Measurements from ENCODE around the gene RRAGD.

RRAGD gene

DNA sequence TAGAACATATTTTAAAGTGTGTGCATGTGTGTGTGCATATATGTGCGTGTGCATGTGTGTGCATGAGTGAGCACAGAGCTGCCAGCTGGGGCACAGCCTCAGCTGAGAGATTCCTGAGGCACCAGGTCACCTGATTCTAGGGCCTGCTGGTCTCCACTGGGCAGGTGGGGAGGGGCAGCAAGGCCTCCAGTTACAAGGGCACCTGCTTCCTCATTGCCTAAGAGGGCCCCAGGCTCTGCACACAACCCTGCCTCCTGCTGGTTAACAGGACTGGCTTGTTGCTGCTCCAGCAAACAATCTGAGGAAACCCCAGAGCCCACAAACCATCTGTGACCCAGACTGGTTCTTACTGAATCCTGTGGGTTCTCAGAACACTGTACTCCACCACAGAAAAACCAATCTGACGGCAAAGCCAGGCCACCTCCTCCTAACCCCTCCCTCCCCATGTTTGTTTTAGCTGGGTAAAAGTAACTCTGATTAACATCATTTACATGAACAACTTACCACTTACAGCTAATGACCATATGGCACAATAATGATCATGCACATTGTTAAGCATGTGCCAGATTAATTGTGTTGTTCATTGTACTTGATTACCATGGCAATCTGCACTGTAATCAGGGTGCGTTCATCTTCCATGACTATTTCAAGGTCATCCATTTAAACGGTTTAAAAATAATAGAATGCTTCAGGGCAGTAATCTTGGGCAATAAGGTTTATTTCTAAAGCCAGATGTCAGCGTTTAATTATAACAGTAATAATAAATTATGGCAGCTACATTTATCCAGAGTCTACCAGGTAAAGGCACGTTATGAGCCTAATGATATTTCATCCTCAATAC lies 36.4 kb downstream of the RRAGD start:
- peak; percentile 13 for DNase-seq (ENCODE audit: low read depth)

DNA sequence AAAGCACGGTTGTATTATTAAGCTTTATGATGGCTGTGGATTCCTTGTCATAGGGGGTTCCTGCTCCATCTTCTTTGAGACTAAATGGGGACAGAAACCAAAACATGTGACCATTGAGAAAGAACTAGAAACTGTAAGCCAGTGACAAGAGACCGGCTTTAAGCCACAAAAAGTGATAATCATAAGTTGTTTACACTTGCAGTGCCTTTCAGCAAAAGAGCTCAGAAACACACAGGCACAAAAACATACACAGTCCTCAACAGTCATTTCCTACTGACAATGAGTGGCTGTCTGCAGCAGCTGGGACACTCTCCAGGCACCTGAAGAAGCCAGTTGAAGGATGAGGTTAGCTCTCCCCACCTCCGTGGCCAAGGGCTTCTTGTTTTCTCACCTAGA lies 39.6 kb downstream of the RRAGD start:
- DNase-seq (ENCODE audit: low read depth) = no peak

DNA sequence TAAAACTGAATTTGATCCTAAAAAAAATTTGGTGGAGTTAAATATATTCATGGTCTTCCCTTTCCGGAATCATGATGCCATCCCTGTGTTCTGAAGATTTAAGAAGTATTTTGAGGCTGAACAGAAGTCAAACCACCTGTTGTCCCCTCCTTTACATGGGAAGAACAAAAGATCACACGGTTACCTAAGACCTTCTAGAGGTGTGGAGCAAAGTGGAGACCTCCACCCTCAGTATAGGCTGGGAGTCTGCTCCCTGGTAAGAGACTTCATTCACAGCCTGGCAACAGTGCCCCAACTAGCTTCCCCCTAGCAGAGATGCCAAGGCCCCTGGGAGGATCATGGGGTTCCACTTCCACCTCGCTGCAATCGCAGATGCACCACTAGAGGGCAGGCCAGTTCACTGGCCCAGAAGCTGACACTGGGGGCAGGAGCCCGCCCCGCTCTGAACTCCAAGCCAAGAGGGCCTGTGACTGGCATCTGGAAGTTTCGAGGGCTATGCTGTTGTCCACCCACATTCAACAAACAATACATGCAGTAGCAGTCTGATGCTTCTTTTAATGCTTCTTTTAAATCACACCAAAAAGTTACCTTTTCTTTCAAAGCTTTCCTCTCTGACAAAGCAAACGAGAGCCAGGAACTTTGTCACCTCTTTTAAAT lies 40.1 kb downstream of the RRAGD start:
- peak; percentile 44 for DNase-seq (ENCODE audit: low read depth)

DNA sequence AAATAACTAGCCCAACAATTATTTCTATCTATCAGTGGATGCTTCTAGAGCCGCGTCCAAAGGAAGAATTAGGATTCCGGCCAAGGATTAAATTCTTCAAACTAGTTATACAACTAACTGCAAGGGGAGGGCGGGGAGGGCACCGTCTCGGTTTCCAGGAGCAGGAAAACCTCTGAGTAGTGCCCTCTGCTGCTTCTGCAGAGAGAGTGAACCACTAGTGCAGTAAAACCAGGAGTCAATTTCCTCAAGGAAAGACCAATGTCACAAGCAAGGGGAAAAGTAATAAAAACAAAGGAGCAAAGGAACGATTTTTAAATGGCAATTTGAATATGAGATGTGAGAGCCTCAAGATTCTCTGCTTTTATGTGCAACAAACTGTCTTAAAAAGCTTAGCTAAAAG lies 43.1 kb downstream of the RRAGD start:
- DNase-seq (ENCODE audit: low read depth) = no peak

- peak; percentile 20 for DNase-seq (ENCODE audit: low read depth)
Measured at GRCh38 chr6:89368107-89368506, 44.0 kb downstream of the RRAGD start.

DNA sequence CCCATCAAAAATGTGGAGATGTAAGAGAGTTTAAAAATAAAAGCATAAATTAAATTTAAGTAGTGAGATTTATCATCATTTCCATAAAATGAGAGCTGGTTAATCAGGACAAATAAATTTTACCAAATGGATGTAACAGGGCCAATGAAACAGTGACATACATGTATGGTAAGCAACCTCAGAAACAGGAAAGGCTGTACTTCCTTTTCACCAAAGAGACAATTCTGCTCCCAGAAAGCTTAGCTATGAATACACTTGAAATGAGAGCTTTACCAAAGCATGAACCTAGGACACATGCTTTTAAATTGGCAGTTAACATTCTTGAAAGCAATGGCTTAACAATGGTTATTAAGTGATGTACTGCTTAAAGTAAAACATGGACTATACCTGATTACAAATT lies 47.5 kb downstream of the RRAGD start:
- DNase-seq (ENCODE audit: low read depth) = no peak

GRCh38 chr6:89361171-89361570 lies 50.9 kb downstream of the RRAGD start:
- no peak for DNase-seq (ENCODE audit: low read depth)

GRCh38 chr6:89360415-89360999 lies 51.6 kb downstream of the RRAGD start:
- DNase-seq (ENCODE audit: low read depth) = no peak

DNA sequence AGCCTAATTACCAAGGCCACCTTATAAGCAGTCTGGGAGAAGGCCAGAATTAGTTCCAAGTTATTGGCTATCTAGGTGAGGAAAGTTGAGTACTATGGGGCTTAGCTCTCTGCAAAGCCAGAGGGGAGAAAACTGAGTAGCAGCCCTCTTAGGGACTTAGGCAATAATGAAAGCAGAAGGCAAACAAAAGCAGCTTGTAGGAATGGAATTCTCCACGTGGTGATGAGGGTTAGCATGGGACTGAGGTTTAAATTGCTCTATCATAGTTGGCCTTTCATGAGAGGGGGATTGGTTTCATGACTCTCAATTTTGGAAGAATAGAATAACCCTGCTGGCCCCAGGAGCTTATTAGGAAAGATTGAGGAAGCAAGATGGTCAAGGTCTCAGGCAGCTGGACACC lies 52.5 kb downstream of the RRAGD start:
- DNase-seq (ENCODE audit: low read depth) = no peak

GRCh38 chr6:89357390-89357789 lies 54.7 kb downstream of the RRAGD start:
- DNase-seq (ENCODE audit: low read depth) = no peak

DNA sequence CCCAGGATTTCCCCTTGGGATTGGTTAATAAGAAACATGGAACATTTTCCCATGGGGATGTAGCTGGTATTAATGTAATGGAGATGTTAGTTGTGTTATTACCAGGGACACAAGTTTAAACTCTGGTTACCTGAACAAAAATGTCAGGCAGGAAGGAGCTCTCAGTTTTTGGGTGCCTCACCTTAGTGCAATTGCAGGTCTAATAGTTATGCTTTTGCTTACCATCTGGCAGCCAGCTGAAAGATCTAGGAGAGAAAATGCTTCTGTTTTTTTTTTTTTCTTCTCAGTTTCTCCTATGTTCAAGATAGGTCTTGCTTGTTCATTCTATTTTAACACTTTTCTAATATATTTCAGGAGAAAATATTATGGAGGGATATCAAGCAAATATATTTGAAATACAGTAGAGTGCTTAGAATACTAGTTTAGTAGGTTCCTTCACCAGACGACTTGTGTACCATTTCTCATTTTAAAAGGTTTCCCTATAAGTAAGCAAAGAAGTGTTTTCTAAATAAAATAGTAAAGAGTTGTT lies 55.4 kb downstream of the RRAGD start:
- no peak for DNase-seq (ENCODE audit: low read depth)

DNA sequence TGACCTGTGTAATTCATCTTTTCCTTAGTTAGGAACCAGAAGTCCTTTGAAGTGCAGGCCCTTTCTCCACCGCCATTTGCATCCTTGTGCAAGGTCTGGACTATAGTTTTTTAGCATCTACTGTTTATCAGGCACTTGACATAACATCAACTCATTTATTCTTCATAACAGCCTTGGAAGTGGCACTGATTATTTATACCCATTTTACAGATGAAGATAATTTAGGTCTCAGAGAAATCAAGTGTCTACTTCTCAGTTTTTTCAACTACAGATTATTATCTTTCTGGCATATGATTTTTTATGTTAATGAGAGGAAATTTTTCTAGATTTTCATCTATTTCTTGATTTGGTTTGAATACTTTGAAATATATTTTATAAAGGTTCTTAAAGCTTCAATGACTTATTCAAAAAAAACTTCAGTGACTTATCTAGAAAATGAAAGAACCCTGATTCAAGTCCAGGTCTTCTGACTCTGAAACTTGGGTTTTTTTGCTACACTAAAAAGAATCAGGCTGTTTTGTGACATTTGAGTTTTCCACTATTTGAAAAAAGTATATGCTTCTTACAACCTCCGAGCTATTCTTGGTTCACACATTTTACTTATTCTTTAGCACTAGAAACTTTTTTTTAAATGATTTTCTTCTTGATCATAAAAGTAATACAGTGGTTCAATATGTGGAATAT lies 56.4 kb downstream of the RRAGD start:
- no peak for DNase-seq (ENCODE audit: low read depth)

GRCh38 chr6:89353702-89354392 lies 58.2 kb downstream of the RRAGD start:
- no peak for DNase-seq (ENCODE audit: low read depth)

DNA sequence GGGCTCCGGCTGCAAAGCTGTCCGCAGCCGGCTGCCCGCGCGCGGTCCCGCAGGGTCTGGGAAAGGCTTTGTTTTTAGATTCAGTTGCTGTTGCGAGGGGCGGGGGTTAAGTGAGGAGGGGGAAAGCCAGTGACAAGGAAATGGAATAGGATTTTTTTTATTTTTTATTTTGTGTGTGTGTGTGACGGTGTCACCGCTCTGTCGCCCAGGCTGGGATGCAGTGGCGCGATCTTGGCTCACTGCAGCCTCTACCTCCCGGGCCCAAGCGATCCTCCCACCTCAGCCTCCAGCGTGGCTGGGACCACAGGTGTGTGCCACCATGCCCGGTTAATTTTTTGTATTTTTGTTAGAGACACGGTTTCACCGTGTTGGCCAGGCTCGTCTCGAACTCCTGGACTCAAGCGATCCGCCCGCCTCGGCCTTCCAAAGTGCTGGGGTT lies 58.9 kb downstream of the RRAGD start:
- DNase-seq (ENCODE audit: low read depth) = no peak

DNA sequence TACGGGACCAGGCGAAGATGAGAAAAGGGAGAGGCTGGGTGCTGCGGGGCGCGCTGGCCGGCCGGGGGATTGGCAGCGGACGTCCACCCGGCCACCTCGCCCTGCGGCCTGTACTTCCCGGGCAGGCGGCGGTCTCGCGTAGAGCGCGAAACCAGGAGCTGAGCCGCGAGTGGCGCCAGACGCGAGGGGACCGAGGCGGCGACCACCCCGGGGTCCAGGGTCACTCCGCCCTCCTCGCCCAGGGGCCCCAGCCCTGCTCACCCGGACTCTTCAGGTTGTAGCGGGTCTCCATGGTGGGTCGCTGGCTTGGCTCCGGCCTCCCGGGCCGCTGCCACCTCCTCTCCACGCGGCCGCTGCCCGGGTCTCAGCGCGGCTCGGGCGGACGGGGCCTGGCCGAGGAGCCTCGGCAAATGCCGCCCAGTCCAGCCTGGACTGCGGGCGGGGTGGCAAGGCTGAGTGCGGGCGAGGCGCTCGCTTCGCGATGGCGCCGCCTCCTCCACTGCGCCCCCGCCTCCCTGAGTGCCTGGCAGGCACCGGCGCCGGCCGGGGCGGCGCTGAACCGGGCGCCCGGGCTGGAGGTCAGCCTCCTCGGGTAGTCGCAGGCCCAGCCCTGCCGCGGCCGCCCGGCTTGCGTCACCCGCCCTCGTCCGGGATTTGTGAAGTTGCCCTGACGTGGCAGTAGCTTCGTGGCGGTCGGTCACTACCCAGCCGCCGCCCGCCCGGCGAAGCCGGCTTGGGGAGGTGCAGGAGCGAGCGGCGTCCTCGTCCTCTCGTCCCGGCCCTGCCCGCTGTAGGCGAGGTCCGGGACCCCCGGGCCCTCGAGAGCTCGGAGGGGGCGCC lies 59.6 kb downstream of the RRAGD start, which contains the start of gene UBE2J1:
TSS of gene UBE2J1 (minus strand) at position 445 of the 840 bp plus-strand sequence. CDS start at position 292, 153 bp downstream.
- DNase-seq (ENCODE audit: low read depth) = peak; percentile 48

DNA sequence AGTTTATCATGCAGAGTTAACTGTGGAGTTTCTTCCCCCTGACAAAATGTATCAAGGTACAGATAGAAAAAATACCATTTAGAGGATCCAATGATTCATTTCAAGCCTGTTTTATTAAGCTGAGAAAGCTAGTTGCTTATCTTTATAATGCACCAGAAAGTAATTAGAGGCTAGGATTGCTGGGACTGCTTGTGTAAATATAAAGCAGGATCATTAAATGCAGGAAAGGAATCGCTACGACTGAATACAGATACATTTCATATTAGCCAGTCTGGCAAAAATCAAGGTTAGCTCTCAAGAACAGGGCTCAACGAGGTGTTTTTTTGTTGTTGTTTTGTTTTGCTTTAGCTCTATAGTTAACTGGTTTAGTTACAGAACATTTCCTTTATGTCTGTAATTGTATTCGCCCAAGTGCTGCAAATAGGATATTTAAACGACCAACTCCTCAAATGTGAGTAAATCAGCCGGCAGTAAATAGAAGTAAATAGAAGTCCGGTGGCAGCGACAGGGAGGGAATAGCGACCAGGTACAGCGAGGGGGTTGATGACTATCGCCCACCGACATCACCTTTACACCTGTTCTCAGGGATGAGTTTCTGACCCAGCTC lies 60.3 kb downstream of the RRAGD start:
- no peak for DNase-seq (ENCODE audit: low read depth)

GRCh38 chr6:89350281-89350966 lies 61.6 kb downstream of the RRAGD start:
- no peak for DNase-seq (ENCODE audit: low read depth)

GRCh38 chr6:89348372-89348771 lies 63.7 kb downstream of the RRAGD start:
- no peak for DNase-seq (ENCODE audit: low read depth)

DNA sequence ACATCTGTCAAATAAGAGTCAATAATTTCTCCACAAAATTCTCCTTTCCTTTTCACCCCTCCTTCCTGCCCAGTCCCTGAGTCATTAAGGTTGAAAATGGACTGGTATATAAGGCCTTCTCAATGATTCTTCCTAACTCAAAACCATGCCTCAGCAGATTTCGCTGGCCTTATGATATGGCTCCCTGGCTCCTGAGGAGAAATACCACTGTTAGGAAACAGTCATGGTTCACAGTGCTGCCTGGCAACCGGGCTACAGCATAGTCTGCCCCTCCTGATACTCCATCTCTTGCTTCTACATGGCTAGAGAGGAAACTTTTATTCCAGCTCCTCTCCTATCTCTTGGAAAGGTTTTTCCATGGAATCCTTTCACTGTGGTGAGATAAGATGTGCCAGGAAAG lies 64.2 kb downstream of the RRAGD start:
- DNase-seq (ENCODE audit: low read depth) = no peak

DNA sequence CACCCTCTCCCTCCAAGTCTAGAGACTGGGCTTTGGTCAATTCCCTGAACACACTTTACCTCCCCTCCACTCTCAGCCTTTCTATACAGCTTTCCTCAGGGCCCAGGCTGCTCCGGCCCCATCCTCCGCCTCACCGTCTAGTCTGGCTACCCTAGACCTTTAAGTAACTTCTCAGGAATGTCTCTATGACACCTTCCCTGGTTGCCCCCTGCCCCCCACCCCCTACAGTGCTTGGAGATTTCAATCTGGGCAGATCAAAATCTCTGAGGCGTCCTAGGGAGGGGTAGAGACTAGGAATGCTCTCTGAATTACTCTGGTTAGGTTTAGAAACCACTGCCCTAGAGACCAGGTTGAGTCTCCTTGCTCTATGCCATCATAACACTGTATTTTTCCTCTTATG lies 65.6 kb downstream of the RRAGD start:
- no peak for DNase-seq (ENCODE audit: low read depth)
